SJCRH30 (cell line): ENCODE data around the gene DDX20. TPM values are rescaled to one million over a fixed set of nuclear protein-coding genes. Genes with fewer than 3 reads are reported as not detected.
"Not testable (repeated sequence)": the region's sequence is repeated elsewhere in the genome, so short reads cannot be mapped to it uniquely, and the experiment has no call there.

Source experiments
- DNase-seq, 2 experiments: peaks; one replicate each; pipeline ENCODE4 v3.0.0-alpha.2; 2015 to 2020
- H3K27ac ChIP-seq: fragments of 250-450 bp; sonication (Bioruptor Pico); 2 replicates; pipeline ENCODE4 v1.5.1; 2020; ENCODE audit warnings: mild to moderate bottlenecking, moderate library complexity
- H3K27me3 ChIP-seq: fragments of 250-450 bp; sonication (Bioruptor Pico); 2 replicates; pipeline ENCODE4 v1.5.1; 2020; ENCODE audit warnings: mild to moderate bottlenecking, moderate library complexity
- H3K36me3 ChIP-seq: fragments of 250-450 bp; sonication (Bioruptor Pico); 2 replicates; pipeline ENCODE4 v1.5.1; 2020; ENCODE audit warnings: mild to moderate bottlenecking, moderate library complexity
- H3K4me1 ChIP-seq: fragments of 250-450 bp; sonication (Bioruptor Pico); 2 replicates; pipeline ENCODE4 v1.5.1; 2020; ENCODE audit warnings: mild to moderate bottlenecking, moderate library complexity
- H3K4me3 ChIP-seq: fragments of 250-450 bp; sonication (Bioruptor Pico); 2 replicates; pipeline ENCODE4 v1.5.1; 2020; ENCODE audit warnings: mild to moderate bottlenecking, moderate library complexity
- H3K9me3 ChIP-seq: fragments of 250-450 bp; sonication (Bioruptor Pico); replicated peaks from 2 replicates; pipeline ENCODE4 v1.5.1; 2020; ENCODE audit warnings: mild to moderate bottlenecking, moderate library complexity
- total RNA-seq: library from RNA; depleted of rRNA; stranded (reverse); fragments of >200 nt; shearing (Covaris generic); gene quantifications from 2 replicates; pipeline ENCODE4 v1.2.3, GENCODE V29; 2014

DDX20 gene
- total RNA-seq, 1 experiment from 2014 or later = 32.5 TPM

DNA sequence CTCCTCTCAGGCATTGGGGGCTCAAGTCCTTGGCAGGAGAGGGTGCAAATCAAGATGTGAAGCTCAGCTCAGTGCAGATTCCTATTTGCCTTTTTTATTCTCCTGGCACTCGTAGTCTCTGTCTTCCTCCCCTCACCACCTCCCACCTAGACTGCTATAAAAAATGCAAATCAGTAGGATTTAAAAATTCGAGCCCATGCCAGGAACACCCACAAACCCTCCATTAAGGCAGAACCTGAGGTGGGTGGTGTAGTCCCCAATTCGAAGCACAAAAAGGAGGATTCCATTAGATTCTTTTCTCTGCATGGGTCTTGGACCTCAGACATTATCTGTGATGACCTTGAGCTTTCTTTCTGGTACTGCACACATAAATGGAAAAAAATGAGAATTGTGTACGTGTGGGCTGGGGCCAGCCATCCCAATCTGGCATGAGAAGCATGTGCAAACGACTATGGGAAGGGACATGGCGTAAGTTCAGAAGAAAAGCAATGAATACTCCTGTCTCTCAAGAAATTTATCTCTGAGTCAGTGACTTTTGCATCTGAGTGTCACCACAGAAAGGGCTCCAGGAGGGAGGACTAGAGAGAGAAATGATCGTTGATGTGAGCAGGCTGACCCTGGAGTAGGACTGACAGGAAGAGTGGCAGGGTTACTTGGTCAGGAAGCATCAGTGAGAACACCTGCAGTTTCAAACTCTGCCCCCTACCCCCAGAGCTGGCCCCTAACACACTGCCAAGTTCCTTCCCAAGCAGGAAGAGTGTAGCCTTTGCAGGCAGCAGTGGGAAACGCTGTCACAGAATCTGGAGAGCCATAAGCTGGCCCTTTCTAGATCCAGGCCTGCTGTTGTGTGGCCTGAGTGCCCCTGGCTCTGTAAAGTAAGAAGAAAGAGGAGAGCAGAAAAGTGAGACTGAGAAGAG, 18.2 kb upstream of the DDX20 start:
- Histone ChIP-seq H3K4me1 (peaks cover 51% of the 10 kb centered on the region), H3K36me3 (peaks cover 8% of the 10 kb centered on the region; the same call in 1 of the 2 replicates), H3K4me3 (peak overlapping the region; percentile 75), H3K27me3 (no peaks in the 10 kb centered on the region), H3K9me3 (no peaks in the 10 kb centered on the region), H3K27ac (peak overlapping the region; percentile 91)
- DNase-seq = peak in 1 of 2 experiments; percentile 32

DNA sequence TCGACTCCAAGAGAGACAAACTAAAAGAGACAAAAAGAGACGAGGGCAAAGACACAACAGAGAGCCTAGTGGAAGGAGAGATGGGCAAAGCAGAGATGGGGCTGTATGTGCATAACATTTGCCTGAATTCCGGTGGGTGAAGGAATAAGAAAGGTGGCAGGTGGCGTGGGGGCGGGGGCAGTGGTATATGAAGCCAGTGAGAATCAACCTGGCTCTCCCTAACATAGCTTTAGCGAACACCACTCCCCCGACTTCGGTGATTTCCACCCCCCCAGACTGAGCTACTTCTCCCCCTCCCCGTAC, 17.6 kb upstream of the DDX20 start:
- Histone ChIP-seq H3K9me3 (no peaks in the 10 kb centered on the region), H3K4me1 (peaks cover 45% of the 10 kb centered on the region), H3K36me3 (peaks cover 4% of the 10 kb centered on the region; the same call in 1 of the 2 replicates), H3K4me3 (peak overlapping the region; percentile 75), H3K27me3 (no peaks in the 10 kb centered on the region), H3K27ac (peak overlapping the region; percentile 91)
- no peak for DNase-seq

DNA sequence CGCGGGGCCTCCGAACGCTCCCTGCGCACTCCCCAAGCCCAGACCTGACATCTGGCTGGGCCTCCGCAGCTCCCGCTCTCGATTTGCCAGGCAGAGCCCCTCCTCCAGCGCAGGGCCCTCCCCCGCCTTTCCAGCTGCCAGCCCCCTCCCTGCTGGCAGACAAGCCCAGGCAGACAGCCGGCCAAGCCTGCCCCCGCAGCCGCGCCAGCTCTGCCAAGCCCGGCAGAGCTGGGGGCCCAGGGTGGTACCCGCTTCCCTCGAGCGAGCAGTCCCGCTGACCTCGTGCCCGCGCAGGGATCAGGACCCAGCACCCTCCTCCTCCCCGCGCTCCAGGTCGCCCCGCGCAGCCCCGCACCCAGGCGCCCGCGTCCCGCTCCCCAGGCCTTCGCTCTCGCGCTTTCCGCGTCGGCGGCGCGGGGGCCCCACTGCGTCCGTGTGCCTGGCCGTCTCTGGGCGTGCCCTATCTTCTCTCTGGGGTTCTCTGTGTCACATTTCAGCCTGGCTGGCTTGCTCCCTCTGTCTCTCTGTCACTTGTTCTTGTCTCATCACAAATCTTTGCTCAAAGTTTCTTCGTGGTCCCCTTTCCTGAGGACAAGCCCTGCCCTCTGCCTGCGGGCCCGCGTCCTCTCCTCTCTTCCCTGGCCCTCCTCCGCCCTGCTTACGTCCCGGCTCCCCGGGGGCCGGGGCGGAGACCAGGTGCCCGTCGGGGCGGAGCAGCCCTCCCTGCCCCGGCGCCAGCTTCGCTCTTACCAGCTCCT, 17.1 kb upstream of the DDX20 start:
- Histone ChIP-seq H3K27ac (peak overlapping the region; percentile 91), H3K4me1 (peaks cover 40% of the 10 kb centered on the region), H3K36me3 (peaks cover 4% of the 10 kb centered on the region; the same call in 1 of the 2 replicates), H3K27me3 (no peaks in the 10 kb centered on the region), H3K9me3 (no peaks in the 10 kb centered on the region), H3K4me3 (peak overlapping the region; percentile 75)
- DNase-seq = peak; percentile 85 to 87

DNA sequence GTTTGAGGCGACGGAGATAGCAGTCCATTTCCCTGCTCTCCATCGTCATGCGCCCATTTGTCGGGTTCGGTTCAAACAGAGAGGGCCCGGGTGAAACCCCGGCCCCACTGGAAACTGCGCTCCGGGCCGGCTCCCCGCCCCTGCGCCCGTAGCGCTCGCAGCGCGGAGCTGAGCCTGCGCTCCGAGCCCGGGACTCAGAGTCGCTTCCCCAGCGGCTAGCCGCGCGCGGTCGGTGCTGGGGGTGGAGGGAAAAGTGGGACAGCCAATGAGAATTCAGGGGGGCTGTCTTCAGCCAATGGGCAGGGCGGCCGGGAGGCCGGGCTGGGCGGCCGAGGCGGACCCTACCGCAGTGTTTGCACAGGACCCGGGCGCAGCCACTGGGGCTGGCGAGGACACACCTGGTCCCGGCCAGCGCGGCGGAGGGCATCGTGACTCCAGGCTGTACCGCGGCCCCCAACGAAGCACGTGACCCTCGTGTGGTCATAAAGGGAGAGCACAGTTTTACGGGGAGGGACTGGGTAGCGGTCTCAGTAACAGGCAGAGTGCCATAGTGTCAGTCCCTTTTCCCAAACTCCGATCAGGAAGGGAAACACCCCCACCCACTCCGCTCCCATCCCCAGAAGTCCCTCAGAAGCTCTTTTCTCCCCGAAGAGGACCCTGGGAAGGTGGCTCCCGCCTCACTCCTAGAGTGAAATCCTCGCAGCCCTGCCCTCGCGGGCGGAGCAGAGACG, 16.3 kb upstream of the DDX20 start, which contains the start of gene INKA2:
TSS of gene INKA2 (minus strand) at position 202 of the 731 bp plus-strand sequence. CDS start at position 49, 153 bp downstream.
- Histone ChIP-seq H3K27ac (peak within 1 kb of the TSS; percentile 91), H3K27me3 (no peaks in the 10 kb centered on the region), H3K4me1 (peaks cover 34% of the 10 kb centered on the region), H3K4me3 (peak within 1 kb of the TSS; percentile 75), H3K36me3 (peaks cover 4% of the 10 kb centered on the region; the same call in 1 of the 2 replicates), H3K9me3 (no peaks in the 10 kb centered on the region)
- peak; percentile 95 for DNase-seq

DNA sequence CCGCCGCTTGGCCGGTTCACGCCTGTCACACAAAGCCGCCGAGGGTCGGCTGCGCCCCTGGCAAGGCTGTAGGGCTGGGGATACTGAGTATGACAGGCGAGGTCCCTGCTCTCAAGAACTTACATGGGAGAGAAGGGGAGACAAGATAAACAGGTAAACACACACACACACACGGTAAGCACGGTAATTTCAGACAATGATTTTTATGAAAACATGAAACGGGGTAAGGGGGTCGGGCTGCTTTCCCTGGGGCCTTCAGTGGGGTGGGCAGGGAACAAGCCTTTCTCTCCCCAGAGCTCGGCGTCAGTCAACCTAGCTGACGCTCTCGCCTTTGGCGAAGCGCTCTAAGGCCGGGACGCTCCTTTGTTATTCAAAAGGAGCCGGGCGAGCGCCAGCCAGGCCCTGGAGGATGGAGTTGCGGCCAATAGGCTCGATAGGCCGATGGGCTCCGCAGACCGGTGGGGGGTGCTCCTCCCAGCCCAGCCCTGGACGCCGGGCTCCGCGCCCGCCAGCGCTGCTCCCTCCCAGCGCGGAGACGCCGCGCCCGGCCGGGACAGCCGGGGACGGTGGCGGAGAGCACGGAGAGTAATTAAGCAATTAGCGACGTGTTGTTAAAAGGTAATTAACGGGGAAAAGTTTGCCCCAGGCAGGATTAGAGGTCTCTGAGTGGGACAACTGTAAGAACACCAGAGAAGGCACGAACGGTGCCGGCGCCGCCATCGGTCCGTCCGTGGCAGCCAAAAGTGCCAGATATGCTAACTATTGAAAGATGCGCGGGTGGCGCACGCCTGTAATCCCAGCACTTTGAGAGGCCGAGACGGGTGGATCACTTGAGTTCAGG, 15.6 kb upstream of the DDX20 start:
- H3K36me3 ChIP-seq = no peaks in the 10 kb centered on the region; the same call in 1 of the 2 replicates
- no peaks in the 10 kb centered on the region for H3K9me3 ChIP-seq
- H3K4me1 ChIP-seq = peaks cover 26% of the 10 kb centered on the region
- no peaks in the 10 kb centered on the region for H3K27me3 ChIP-seq
- DNase-seq = peak; percentile 83 to 86
- H3K4me3 ChIP-seq = peak overlapping the region; percentile 75
- peak overlapping the region; percentile 91 for H3K27ac ChIP-seq

DNA sequence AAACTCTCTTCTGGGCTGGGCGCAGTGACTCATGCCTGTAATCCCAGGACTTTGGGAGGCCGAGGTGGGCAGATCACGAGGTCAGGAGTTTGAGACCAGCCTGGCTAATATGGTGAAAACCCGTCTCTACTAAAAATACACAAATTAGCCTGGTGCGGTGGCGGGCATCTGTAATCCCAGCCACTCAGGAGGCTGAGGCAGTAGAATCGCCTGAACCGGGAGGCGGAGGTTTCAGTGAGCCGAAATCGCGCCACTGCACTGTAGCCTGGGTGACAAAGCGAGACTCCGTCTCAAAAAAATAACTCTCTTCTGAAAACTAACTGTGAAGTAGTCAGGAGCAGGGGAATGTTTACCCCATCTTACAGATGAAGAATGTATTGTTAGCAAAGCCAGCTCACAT, 13.4 kb upstream of the DDX20 start:
- not testable (repeated sequence) for H3K27ac ChIP-seq, H3K27me3 ChIP-seq, H3K4me1 ChIP-seq, DNase-seq, H3K4me3 ChIP-seq, H3K36me3 ChIP-seq, H3K9me3 ChIP-seq

DNA sequence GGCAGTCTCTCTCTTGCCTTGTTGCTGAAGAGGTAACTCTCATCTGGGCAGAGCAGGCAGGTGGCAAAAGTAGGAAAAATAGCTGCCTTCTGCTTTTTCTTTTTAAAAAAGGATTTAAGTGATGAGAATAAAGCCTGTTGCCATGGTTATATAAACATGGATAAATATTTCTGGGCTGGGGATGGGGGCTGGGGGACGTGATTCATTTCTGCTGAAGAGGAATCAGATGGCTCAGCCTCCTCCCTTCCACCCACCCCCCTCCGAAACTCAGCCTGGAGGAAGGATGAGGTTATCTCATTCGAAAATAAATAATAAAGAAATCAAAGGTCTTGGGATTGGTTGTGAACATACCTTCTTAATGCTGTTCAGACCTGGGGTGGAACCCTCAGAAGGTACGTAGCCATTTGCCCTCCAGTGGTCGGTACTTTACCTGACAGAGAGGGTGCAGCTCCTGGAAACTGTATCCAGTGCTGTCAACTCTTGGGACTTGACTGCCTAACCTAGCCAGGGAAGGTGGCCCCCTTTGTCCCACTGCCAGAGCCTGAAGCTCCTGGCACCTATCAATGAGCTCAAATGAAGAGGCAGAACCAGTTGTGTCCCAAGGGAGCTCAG, 12.7 kb upstream of the DDX20 start:
- Histone ChIP-seq H3K9me3 (no peaks in the 10 kb centered on the region), H3K4me1 (no peaks in the 10 kb centered on the region; the same call in 1 of the 2 replicates), H3K27ac (no peak overlapping the region), H3K36me3 (no peaks in the 10 kb centered on the region), H3K4me3 (no peak overlapping the region), H3K27me3 (no peaks in the 10 kb centered on the region)
- no peak for DNase-seq

DNA sequence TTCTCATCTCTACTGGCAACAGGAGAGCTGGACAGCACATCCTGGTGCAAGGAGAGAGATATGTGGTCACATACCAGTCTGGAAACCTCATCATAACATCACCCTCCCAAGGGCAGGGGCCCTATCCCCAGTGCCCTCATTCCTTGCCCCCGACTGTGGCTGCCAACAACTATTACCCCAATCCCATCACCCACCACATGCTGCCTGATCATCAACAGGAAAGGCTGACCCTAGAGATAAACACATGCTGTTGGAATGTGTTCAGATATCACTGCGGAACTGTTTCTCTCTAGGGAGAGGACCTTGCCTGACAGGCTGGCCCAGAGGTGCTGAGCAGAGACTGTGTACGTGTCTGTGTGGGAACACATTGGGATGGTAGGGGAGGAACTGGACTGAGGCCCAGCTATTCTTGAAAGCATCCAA, 12.0 kb upstream of the DDX20 start:
- no peaks in the 10 kb centered on the region for H3K4me1 ChIP-seq
- H3K27ac ChIP-seq = no peak overlapping the region
- no peaks in the 10 kb centered on the region for H3K9me3 ChIP-seq
- H3K36me3 ChIP-seq = no peaks in the 10 kb centered on the region
- no peak for DNase-seq
- no peak overlapping the region for H3K4me3 ChIP-seq
- no peaks in the 10 kb centered on the region for H3K27me3 ChIP-seq

DNA sequence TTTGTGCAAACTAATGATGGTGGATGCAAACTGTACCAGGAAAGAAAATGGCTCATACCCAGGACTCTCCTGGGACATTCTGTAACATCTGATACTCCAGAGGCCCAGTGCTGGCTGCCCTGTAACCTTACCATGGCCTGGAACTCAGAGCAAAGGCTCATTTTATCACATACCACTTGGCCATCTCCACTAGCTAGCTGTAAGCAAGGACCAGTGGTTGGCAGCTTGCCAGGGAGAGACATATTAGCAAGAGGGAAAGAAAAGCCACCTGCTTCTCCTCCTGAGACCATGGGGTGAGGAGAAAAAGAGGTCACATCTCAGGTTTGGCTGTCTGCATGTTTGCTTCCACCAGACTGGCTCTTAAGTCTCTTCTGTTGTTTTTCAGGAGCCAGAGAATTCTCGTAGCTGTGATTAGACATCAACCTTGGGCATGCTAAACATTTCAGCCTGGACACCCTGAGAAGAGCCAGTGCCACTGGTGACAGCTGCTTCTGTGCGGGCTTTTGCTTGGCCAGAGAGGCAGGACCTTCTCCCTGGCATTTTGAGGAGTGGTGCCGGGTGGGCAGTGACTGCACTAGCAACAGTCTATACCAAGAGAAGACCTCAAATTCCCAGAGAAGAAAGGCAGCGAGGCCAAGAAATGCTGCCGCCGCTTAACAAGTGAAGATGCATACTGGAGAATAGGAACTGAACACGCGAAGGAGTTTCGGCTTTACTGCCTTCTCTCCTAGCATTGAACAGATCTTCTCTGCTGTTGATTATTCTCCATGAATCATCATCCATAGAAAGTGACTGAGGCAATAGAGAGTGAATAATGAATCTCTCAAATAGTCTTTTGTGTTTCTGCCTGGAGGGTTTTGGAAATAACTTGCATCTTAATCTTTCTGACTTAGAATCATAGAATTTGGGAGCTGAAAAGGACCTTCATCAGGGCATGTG, 9.8 kb upstream of the DDX20 start:
- Histone ChIP-seq H3K4me3 (no peak overlapping the region), H3K4me1 (no peaks in the 10 kb centered on the region), H3K36me3 (no peaks in the 10 kb centered on the region), H3K27ac (no peak overlapping the region), H3K9me3 (no peaks in the 10 kb centered on the region), H3K27me3 (no peaks in the 10 kb centered on the region)
- peak; percentile 41 to 63 for DNase-seq

DNA sequence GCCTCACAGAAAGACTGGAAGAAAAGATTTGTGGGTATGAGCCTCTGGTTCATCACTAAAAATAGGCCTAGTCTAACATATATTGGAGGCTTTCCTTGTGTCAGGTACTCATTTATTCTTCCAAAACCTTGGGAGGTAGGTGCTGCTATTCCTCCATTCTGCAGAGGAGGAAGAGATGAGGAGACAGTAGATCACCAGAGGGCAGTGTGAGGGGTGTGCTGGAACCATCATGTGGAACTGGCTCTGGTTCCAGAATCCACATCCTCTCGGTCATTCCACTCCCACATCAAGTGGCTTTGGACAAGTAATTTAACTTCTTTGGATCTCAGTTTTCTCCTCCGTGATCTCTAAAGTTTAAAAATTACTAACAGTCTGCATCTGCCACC, 9.1 kb upstream of the DDX20 start:
- H3K9me3 ChIP-seq = no peaks in the 10 kb centered on the region
- H3K4me3 ChIP-seq = no peak overlapping the region
- no peak overlapping the region for H3K27ac ChIP-seq
- H3K36me3 ChIP-seq = no peaks in the 10 kb centered on the region
- no peaks in the 10 kb centered on the region for H3K27me3 ChIP-seq
- DNase-seq = no peak
- no peaks in the 10 kb centered on the region for H3K4me1 ChIP-seq

DNA sequence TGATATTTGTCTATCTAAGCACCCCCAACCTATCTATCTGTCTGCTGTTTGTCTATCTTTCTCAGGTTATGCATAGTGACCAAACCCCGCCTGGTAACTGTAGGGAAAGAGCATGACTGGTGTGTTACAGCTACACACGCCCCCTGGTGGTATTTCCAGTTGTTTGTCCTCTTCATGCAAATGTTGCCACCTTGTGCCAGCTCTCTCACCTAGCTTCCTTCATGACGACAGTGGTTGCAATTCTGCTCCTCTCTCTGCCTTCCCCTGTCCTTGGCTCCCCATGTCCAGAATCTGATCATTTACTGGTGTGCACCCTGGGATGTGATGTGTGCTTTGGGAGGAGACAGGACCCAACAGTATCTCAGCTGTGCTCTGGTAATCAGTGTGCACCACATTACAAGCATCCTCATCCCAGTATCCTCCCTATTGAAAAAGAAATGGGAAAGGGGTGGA, 8.4 kb upstream of the DDX20 start:
- no peak overlapping the region for H3K4me3 ChIP-seq
- peak; percentile 81 to 88 for DNase-seq

DNA sequence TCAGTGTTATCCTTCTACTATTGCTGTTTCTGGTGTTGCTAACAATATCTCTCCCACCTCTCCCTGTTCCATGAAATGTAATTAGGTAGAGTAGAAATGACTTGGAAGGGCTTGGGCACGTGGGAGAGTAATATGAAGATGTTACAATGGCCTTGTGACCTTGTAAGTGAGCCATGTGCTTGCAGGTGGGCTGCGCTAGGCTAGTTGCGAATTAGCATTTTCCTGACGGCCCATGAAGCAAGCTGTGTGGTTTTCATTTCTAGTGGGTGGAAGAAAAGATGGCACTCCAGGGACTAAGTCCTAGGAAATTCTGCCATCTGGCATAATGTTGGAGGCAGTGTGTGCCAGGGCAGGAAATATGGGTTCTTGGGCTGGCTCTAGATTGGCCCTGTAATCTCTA, 7.8 kb upstream of the DDX20 start:
- no peak overlapping the region for H3K27ac ChIP-seq
- no peaks in the 10 kb centered on the region for H3K27me3 ChIP-seq
- no peaks in the 10 kb centered on the region for H3K9me3 ChIP-seq
- no peaks in the 10 kb centered on the region for H3K4me1 ChIP-seq
- DNase-seq = no peak
- H3K4me3 ChIP-seq = no peak overlapping the region
- H3K36me3 ChIP-seq = no peaks in the 10 kb centered on the region

More for the DNA sequence above, 8.4 kb upstream of the DDX20 start:
- H3K9me3 ChIP-seq = no peaks in the 10 kb centered on the region
- H3K36me3 ChIP-seq = no peaks in the 10 kb centered on the region
- H3K4me1 ChIP-seq = no peaks in the 10 kb centered on the region
- H3K27me3 ChIP-seq = no peaks in the 10 kb centered on the region
- H3K27ac ChIP-seq = no peak overlapping the region

DNA sequence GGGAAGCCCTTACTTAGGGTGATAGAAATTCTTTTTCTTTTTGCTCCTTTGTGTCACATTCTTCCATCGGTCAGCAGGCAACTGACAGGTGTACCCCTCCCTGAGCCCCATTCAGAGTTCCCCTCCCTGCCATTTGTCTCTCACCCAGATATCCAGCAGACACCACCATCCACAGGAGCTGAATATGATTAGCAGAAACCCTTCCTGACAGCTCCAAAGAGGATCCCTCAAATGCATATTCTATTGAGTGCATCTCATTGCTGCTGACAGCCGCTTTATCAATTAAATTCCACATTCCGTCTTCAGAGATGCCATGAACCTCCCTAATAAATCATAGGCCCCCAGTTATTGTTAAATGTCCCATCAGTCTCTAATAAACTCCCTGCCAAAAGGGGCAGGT, 6.1 kb upstream of the DDX20 start:
- Histone ChIP-seq H3K4me1 (peaks cover 4% of the 10 kb centered on the region), H3K27ac (no peak overlapping the region), H3K4me3 (no peak overlapping the region), H3K36me3 (no peaks in the 10 kb centered on the region), H3K9me3 (no peaks in the 10 kb centered on the region), H3K27me3 (no peaks in the 10 kb centered on the region)
- DNase-seq = no peak
